Endodermal cell (in vitro differentiated cells): ENCODE measurements around the gene C1R. TPM values are rescaled to one million over a fixed set of nuclear protein-coding genes. Genes with fewer than 3 reads are reported as not detected.

ENCODE experiments used
- DNase-seq: peaks from one replicate; pipeline ENCODE4 v3.0.0-alpha.2; 2017
- H3K27ac ChIP-seq: 2 replicates; pipeline ENCODE4 v1.5.1; 2013; ENCODE audit warnings: mild to moderate bottlenecking, low read depth, low read length, moderate library complexity
- H3K27me3 ChIP-seq: 2 replicates; pipeline ENCODE4 v1.6.1; 2013; ENCODE audit warnings: mild to moderate bottlenecking, low read length, moderate library complexity; ENCODE audit not compliant: insufficient read depth, control insufficient read depth, poor library complexity, severe bottlenecking
- H3K36me3 ChIP-seq: 2 replicates; pipeline ENCODE4 v1.7.0; 2013; ENCODE audit warnings: mild to moderate bottlenecking, low read length, moderate library complexity; ENCODE audit not compliant: control insufficient read depth, insufficient read depth
- H3K4me1 ChIP-seq: one replicate; pipeline ENCODE4 v1.7.0; 2013; ENCODE audit warnings: low read length; ENCODE audit not compliant: control insufficient read depth, insufficient read depth
- H3K4me3 ChIP-seq: 2 replicates; pipeline ENCODE4 v1.5.1; 2013; ENCODE audit warnings: mild to moderate bottlenecking, low read length, moderate library complexity
- H3K9ac ChIP-seq: 2 replicates; pipeline ENCODE4 v1.6.1; 2013; ENCODE audit warnings: mild to moderate bottlenecking, low read length, moderate library complexity; ENCODE audit not compliant: poor library complexity, severe bottlenecking; ENCODE audit errors: extremely low read depth
- H3K9me3 ChIP-seq: 2 replicates; pipeline ENCODE4 v1.6.1; 2013; ENCODE audit warnings: mild to moderate bottlenecking, low read length, moderate library complexity; ENCODE audit not compliant: control insufficient read depth
- H3K27ac Mint-ChIP-seq: 2 replicates; pipeline ENCODE4 v1.8.0; 2020; ENCODE audit warnings: mixed read lengths
- H3K27me3 Mint-ChIP-seq: 2 replicates; pipeline ENCODE4 v1.8.0; 2021; ENCODE audit warnings: mild to moderate bottlenecking, mixed read lengths; ENCODE audit not compliant: insufficient read depth
- H3K36me3 Mint-ChIP-seq: 2 replicates; pipeline ENCODE4 v1.8.0; 2020; ENCODE audit warnings: low read depth, mixed read lengths
- H3K4me1 Mint-ChIP-seq: 2 replicates; pipeline ENCODE4 v1.8.0; 2020; ENCODE audit warnings: mixed read lengths
- H3K4me3 Mint-ChIP-seq: 2 replicates; pipeline ENCODE4 v1.8.0; 2020; ENCODE audit warnings: mild to moderate bottlenecking, moderate library complexity, mixed read lengths
- H3K9me3 Mint-ChIP-seq: 2 replicates; pipeline ENCODE4 v1.8.0; 2020; ENCODE audit warnings: mild to moderate bottlenecking, mixed read lengths
- CTCF ChIP-seq: fragments of 200-600 bp; sonication (generic); conservative IDR thresholded peaks from 2 replicates; pipeline ENCODE4 v1.5.0; 2021; ENCODE audit warnings: antibody characterized with exemption, mild to moderate bottlenecking
- WGBS, 2 experiments: methylation state at CpG; one replicate each; pipeline versions ENCODE4 v1.1.5 to v1.1.7; 2013; ENCODE audit warnings: missing lambda C conversion rate in 2 of 2, mixed read lengths in 1 of 2; ENCODE audit not compliant: insufficient coverage in 1 of 2, insufficient read length in 1 of 2; 5-methylcytosine and 5-hydroxymethylcytosine counted together
- total RNA-seq, 2 donors: library from RNA; stranded (reverse); fragmentation: NEBNext Ultra II Directional in 1 of 2; extraction: Animal tissue kit (Norgen Biotek cat#: 25700) in 1 of 2; gene quantifications; 2 replicates in 1 of 2; 3 replicates in 1 of 2; pipeline ENCODE4 v1.2.1, GENCODE V29; 2021

Gene C1R
- total RNA-seq, 2 donors from 2014 or later = 3.9 TPM

GRCh38 chr12:7096979-7097378 lies 4.7 kb upstream of the C1R start:
- no peak for DNase-seq
- WGBS, 2 experiments = 93% methylated on average over 19 of the region's 19 CpGs
- Histone ChIP-seq H3K4me3 (no peak overlapping the region), H3K27ac (no peak overlapping the region), H3K27me3 (no peaks in the 10 kb centered on the region), H3K36me3 (no peaks in the 10 kb centered on the region), H3K4me1 (no peaks in the 10 kb centered on the region), H3K9me3 (no peaks in the 10 kb centered on the region), H3K9ac (no peak overlapping the region)
- H3K27me3 Mint-ChIP-seq = peaks cover 1% of the 10 kb centered on the region
- H3K36me3 Mint-ChIP-seq = peaks cover 25% of the 10 kb centered on the region
- no peak for TF ChIP-seq CTCF
- H3K27ac Mint-ChIP-seq = peak overlapping the region; percentile 37
- H3K4me1 Mint-ChIP-seq = peaks cover 7% of the 10 kb centered on the region
- H3K4me3 Mint-ChIP-seq = no peak overlapping the region
- no peaks in the 10 kb centered on the region for H3K9me3 Mint-ChIP-seq

- Histone ChIP-seq H3K4me3 (no peak overlapping the region), H3K27me3 (no peaks in the 10 kb centered on the region), H3K9me3 (no peaks in the 10 kb centered on the region), H3K36me3 (no peaks in the 10 kb centered on the region), H3K4me1 (no peaks in the 10 kb centered on the region), H3K27ac (no peak overlapping the region), H3K9ac (no peak overlapping the region)
- Mint-ChIP-seq H3K9me3 (no peaks in the 10 kb centered on the region), H3K27ac (no peak overlapping the region), H3K4me1 (peaks cover 9% of the 10 kb centered on the region), H3K27me3 (peaks cover 1% of the 10 kb centered on the region), H3K4me3 (no peak overlapping the region), H3K36me3 (peaks cover 22% of the 10 kb centered on the region)
- no peak for TF ChIP-seq CTCF
- 92 to 93% methylated on average over 19 to 24 of the region's 26 CpGs for WGBS, 2 experiments
- no peak for DNase-seq
Observed at GRCh38 chr12:7096006-7096932, 4.0 kb upstream of the C1R start.

GRCh38 chr12:7093892-7094291 lies 1.6 kb upstream of the C1R start:
- DNase-seq = no peak
- Histone ChIP-seq H3K27me3 (no peaks in the 10 kb centered on the region), H3K9ac (no peak overlapping the region), H3K4me3 (no peak overlapping the region), H3K27ac (no peak overlapping the region), H3K9me3 (no peaks in the 10 kb centered on the region), H3K36me3 (no peaks in the 10 kb centered on the region), H3K4me1 (no peaks in the 10 kb centered on the region)
- Mint-ChIP-seq H3K4me1 (peaks cover 20% of the 10 kb centered on the region), H3K27ac (no peak overlapping the region), H3K27me3 (peaks cover 14% of the 10 kb centered on the region), H3K9me3 (no peaks in the 10 kb centered on the region), H3K36me3 (peaks cover 16% of the 10 kb centered on the region), H3K4me3 (no peak overlapping the region)
- WGBS, 2 experiments = 82 to 91% methylated on average over 5 to 10 of the region's 10 CpGs
- TF ChIP-seq CTCF = no peak
